Brain microvascular endothelial cell (primary cell): ENCODE data around the gene RGS7.

ENCODE experiments used
- DNase-seq: peaks from one replicate; pipeline ENCODE4 v3.0.0-alpha.2; 2020
- H3K27ac ChIP-seq: fragments of 250-450 bp; sonication (Bioruptor Pico); 2 replicates; pipeline ENCODE4 v1.5.1; 2020; ENCODE audit warnings: mild to moderate bottlenecking, moderate library complexity
- H3K27me3 ChIP-seq: fragments of 250-450 bp; sonication (Bioruptor Pico); replicated peaks from 2 replicates; pipeline ENCODE4 v1.5.1; 2020; ENCODE audit warnings: mild to moderate bottlenecking
- H3K36me3 ChIP-seq: fragments of 250-450 bp; sonication (Bioruptor Pico); replicated peaks from 2 replicates; pipeline ENCODE4 v1.5.1; 2020; ENCODE audit warnings: mild to moderate bottlenecking
- H3K4me3 ChIP-seq: 2 replicates; pipeline ENCODE4 v1.5.1; 2011; ENCODE audit warnings: low read depth, mild to moderate bottlenecking, control low read depth, low read length, moderate library complexity
- CTCF ChIP-seq: IDR thresholded peaks from 2 replicates; pipeline ENCODE4 v1.5.1; 2011; ENCODE audit warnings: low read depth, mild to moderate bottlenecking, moderate library complexity, low read length, control low read depth, inconsistent platforms; ENCODE audit errors: missing control alignments
- in situ Hi-C: cut with HindIII; loops from 2 replicates; pipeline ENCODE4 v1.10.0; 2017; ENCODE audit warnings: low sequenced_read_pairs, low pct_ligation_motif_present

The RGS7 gene

GRCh38 chr1:241140670-241141069, 216.3 kb downstream of the RGS7 start:
- no peak for DNase-seq
- in situ Hi-C loops = no loop called here
- H3K36me3 ChIP-seq = no peaks in the 10 kb centered on the region
- H3K27me3 ChIP-seq = no peaks in the 10 kb centered on the region
- H3K27ac ChIP-seq = no peak overlapping the region
- H3K4me3 ChIP-seq = no peak overlapping the region
- TF ChIP-seq CTCF = no peak

GRCh38 chr1:241139047-241139446, 218.0 kb downstream of the RGS7 start:
- H3K36me3 ChIP-seq = no peaks in the 10 kb centered on the region
- DNase-seq = no peak
- in situ Hi-C loops = no loop called here
- no peak overlapping the region for H3K4me3 ChIP-seq
- no peak for TF ChIP-seq CTCF
- no peaks in the 10 kb centered on the region for H3K27me3 ChIP-seq
- no peak overlapping the region for H3K27ac ChIP-seq

- H3K4me3 ChIP-seq = no peak overlapping the region
- DNase-seq = no peak
- H3K27me3 ChIP-seq = no peaks in the 10 kb centered on the region
- in situ Hi-C loops = no loop called here
- H3K27ac ChIP-seq = no peak overlapping the region
- no peak for TF ChIP-seq CTCF
- no peaks in the 10 kb centered on the region for H3K36me3 ChIP-seq
These were observed 218.8 kb downstream of the RGS7 start for GRCh38 chr1:241138248-241138647.

- no peak for DNase-seq
- no peaks in the 10 kb centered on the region for H3K27me3 ChIP-seq
- H3K36me3 ChIP-seq = no peaks in the 10 kb centered on the region
- no peak for TF ChIP-seq CTCF
- in situ Hi-C loops = no loop called here
- H3K27ac ChIP-seq = no peak overlapping the region
- H3K4me3 ChIP-seq = no peak overlapping the region
These were observed 220.6 kb downstream of the RGS7 start for GRCh38 chr1:241136389-241136788.

- H3K36me3 ChIP-seq = no peaks in the 10 kb centered on the region
- no peak for DNase-seq
- H3K4me3 ChIP-seq = no peak overlapping the region
- in situ Hi-C loops = no loop called here
- no peak for TF ChIP-seq CTCF
- no peaks in the 10 kb centered on the region for H3K27me3 ChIP-seq
- H3K27ac ChIP-seq = no peak overlapping the region
These were observed 225.3 kb downstream of the RGS7 start for GRCh38 chr1:241131636-241132194.

- Histone ChIP-seq H3K36me3 (no peaks in the 10 kb centered on the region), H3K4me3 (no peak overlapping the region), H3K27ac (no peak overlapping the region), H3K27me3 (no peaks in the 10 kb centered on the region)
- in situ Hi-C loops = no loop called here
- DNase-seq = no peak
- TF ChIP-seq CTCF = no peak
These were observed 226.1 kb downstream of the RGS7 start for GRCh38 chr1:241130881-241131280.
